Mesodermal cell (in vitro differentiated cells): Measurements from ENCODE around the gene PRRT1.
"Not testable (repeated sequence)": the region's sequence is repeated elsewhere in the genome, so short reads cannot be mapped to it uniquely, and the experiment has no call there.

Experiments
- H3K27ac ChIP-seq: 2 replicates; pipeline ENCODE4 v1.7.0; 2013; ENCODE audit warnings: mild to moderate bottlenecking, low read depth, low read length, moderate library complexity; ENCODE audit not compliant: severe bottlenecking
- H3K36me3 ChIP-seq: 2 replicates; pipeline ENCODE4 v1.7.1; 2013; ENCODE audit warnings: mild to moderate bottlenecking, low read length, moderate library complexity; ENCODE audit not compliant: control insufficient read depth, insufficient read depth
- H3K4me1 ChIP-seq: one replicate; pipeline ENCODE4 v1.7.1; 2013; ENCODE audit warnings: mild to moderate bottlenecking, low read length; ENCODE audit not compliant: insufficient read depth, control insufficient read depth, poor library complexity, severe bottlenecking
- H3K4me3 ChIP-seq: 2 replicates; pipeline ENCODE4 v1.7.0; 2013; ENCODE audit warnings: low read length, control low read depth, mild to moderate bottlenecking; ENCODE audit not compliant: insufficient read depth, poor library complexity, severe bottlenecking; ENCODE audit errors: extremely low read depth
- H3K9me3 ChIP-seq: 2 replicates; pipeline ENCODE4 v1.7.1; 2013; ENCODE audit warnings: mild to moderate bottlenecking, low read length, moderate library complexity; ENCODE audit not compliant: control insufficient read depth
- WGBS, 2 experiments: methylation state at CpG; one replicate each; pipeline ENCODE4 v1.1.5; 2013; ENCODE audit warnings: missing lambda C conversion rate in 2 of 2; ENCODE audit not compliant: insufficient coverage in 2 of 2; 5-methylcytosine and 5-hydroxymethylcytosine counted together

PRRT1 gene

GRCh38 chr6:32107406-32107805, 44.3 kb downstream of the PRRT1 start:
- Histone ChIP-seq H3K4me3 (no peak overlapping the region), H3K27ac (no peak overlapping the region), H3K9me3 (no peaks in the 10 kb centered on the region), H3K36me3 (no peaks in the 10 kb centered on the region), H3K4me1 (peaks cover 14% of the 10 kb centered on the region)
- no CpG with 5 or more reads among the region's 1 CpG for WGBS, 2 experiments

GRCh38 chr6:32105433-32105832, 46.3 kb downstream of the PRRT1 start:
- H3K4me1 ChIP-seq: peaks cover 14% of the 10 kb centered on the region
- H3K36me3 ChIP-seq: no peaks in the 10 kb centered on the region
- 66 to 68% methylated on average over 2 to 3 of the region's 4 CpGs for WGBS, 2 experiments
- no peak overlapping the region for H3K27ac ChIP-seq
- H3K4me3 ChIP-seq: no peak overlapping the region
- no peaks in the 10 kb centered on the region for H3K9me3 ChIP-seq

DNA sequence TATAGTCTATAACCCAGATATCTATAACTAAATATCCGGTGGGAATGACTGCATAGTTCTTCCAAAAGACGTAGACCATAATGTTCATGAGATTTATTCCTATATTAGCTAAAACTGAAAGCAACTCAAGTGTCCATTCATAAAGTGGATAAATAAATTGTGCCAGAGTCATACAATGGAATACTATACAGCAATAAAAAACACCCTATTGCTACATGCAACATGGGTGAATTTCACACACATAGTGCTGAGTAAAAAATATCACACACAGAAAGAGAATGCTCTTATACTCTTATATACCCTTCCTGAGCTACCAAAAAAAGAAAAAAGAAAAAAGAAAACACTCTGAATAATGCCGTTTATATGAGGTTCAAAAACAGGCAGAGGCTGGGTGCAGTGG, 49.5 kb downstream of the PRRT1 start:
- H3K27ac ChIP-seq: no peak overlapping the region
- WGBS, 2 experiments: 100% methylated on average over 1 of the region's 3 CpGs
- no peaks in the 10 kb centered on the region for H3K9me3 ChIP-seq
- H3K4me1 ChIP-seq: no peaks in the 10 kb centered on the region
- H3K36me3 ChIP-seq: no peaks in the 10 kb centered on the region
- H3K4me3 ChIP-seq: no peak overlapping the region

GRCh38 chr6:32100251-32100650, 51.5 kb downstream of the PRRT1 start:
- H3K27ac ChIP-seq, H3K9me3 ChIP-seq, H3K36me3 ChIP-seq, H3K4me1 ChIP-seq, H3K4me3 ChIP-seq: not testable (repeated sequence)
- 89 to 92% methylated on average over 4 to 8 of the region's 8 CpGs for WGBS, 2 experiments
